Gastroesophageal sphincter (tissue), 3 donors: ENCODE data around the gene COL15A1.

ENCODE experiments used
- POLR2AphosphoS5 ChIP-seq: sonication (generic); formaldehyde crosslinking; IDR thresholded peaks from one replicate; pipeline ENCODE4 v1.6.1; 2017; ENCODE audit warnings: antibody characterized with exemption
- TF ChIP-seq, protein P1 (sequence below), 4 experiments: fragments of 200-600 bp in 2 of 4; fragments of 450-650 bp in 2 of 4; sonication (generic) in 1 of 4; IDR thresholded peaks; one replicate each; pipeline ENCODE4 v1.5.1; 2017 to 2019; ENCODE audit warnings: antibody characterized with exemption in 4 of 4, mild to moderate bottlenecking in 2 of 4, moderate library complexity in 2 of 4

GRCh38 chr9:99092643-99093491 is 149.2 kb downstream of the COL15A1 start:
- TF ChIP-seq, protein P1, sequence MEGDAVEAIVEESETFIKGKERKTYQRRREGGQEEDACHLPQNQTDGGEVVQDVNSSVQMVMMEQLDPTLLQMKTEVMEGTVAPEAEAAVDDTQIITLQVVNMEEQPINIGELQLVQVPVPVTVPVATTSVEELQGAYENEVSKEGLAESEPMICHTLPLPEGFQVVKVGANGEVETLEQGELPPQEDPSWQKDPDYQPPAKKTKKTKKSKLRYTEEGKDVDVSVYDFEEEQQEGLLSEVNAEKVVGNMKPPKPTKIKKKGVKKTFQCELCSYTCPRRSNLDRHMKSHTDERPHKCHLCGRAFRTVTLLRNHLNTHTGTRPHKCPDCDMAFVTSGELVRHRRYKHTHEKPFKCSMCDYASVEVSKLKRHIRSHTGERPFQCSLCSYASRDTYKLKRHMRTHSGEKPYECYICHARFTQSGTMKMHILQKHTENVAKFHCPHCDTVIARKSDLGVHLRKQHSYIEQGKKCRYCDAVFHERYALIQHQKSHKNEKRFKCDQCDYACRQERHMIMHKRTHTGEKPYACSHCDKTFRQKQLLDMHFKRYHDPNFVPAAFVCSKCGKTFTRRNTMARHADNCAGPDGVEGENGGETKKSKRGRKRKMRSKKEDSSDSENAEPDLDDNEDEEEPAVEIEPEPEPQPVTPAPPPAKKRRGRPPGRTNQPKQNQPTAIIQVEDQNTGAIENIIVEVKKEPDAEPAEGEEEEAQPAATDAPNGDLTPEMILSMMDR (IDR thresholded peaks at IDR 0.05): no peak
- TF ChIP-seq POLR2AphosphoS5: no peak
